ENCODE data around the gene CCNH. TPM values are rescaled to one million over a fixed set of nuclear protein-coding genes. Genes with fewer than 3 reads are reported as not detected.

CCNH gene
- polyA plus RNA-seq, 6 donors from 2014 or later, result 46.4 to 71.3 (median 53.6) TPM

- Mint-ChIP-seq H3K27ac (no peak overlapping the region), H3K27me3 (peaks cover 9 to 40% (median 21%) of the 10 kb centered on the region in 3 donors), H3K4me3 (no peak overlapping the region), H3K36me3 (no peaks in the 10 kb centered on the region), H3K9me3 (peaks cover 0 to 3% (median 0%) of the 10 kb centered on the region in 7 donors), H3K4me1 (peaks cover 0 to 7% (median 0%) of the 10 kb centered on the region in 3 donors)
- no peak for DNase-seq
- ATAC-seq (ENCODE audit: low read depth in 2 of 2), result no peak
Observed at GRCh38 chr5:87421307-87421706, 8.6 kb upstream of the CCNH start.

DNA sequence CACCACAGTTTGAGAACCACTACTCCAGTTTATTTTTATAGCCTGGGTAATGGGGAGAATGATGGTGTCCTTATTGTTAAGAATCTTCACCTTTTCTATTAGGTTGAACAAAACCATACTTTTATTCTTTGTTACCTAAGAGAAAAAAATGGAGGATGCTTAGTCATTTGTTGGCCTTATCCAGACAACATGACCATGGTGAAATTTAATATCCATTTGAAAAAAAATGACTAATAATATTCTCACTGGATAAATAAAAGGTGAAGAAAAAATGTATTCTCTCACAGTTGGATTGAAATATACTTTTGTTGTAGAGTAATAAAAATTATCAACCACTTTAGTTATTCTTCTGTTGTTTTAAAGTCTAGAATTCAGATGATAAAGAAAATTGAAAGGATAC, 5.8 kb upstream of the CCNH start:
- peaks cover 0 to 3% (median 0%) of the 10 kb centered on the region in 7 donors for H3K9me3 Mint-ChIP-seq
- no peak for ATAC-seq (ENCODE audit: low read depth in 2 of 2)

GRCh38 chr5:87413343-87413645, 564 bp upstream of the CCNH start:
- Mint-ChIP-seq H3K36me3 (peaks cover 0 to 1% of the 10 kb centered on the region in 2 donors), H3K4me1 (peaks cover 20 to 36% (median 25%) of the 10 kb centered on the region in 3 donors), H3K27ac (peak overlapping the region; percentile 93 to 99 (median 98)), H3K27me3 (peaks cover 0 to 22% (median 0%) of the 10 kb centered on the region in 3 donors), H3K9me3 (no peaks in the 10 kb centered on the region), H3K4me3 (peak overlapping the region; percentile 87 to 100 (median 94))
- DNase-seq (no peak), ATAC-seq (ENCODE audit: low read depth in 2 of 2) (no peak)

More for the DNA sequence above, 5.8 kb upstream of the CCNH start:
- Mint-ChIP-seq H3K4me3 (no peak overlapping the region), H3K27me3 (peaks cover 9 to 36% (median 10%) of the 10 kb centered on the region in 3 donors), H3K4me1 (peaks cover 0 to 3% (median 0%) of the 10 kb centered on the region in 3 donors), H3K27ac (no peak overlapping the region), H3K36me3 (no peaks in the 10 kb centered on the region)
- DNase-seq, result no peak

GRCh38 chr5:87411973-87412629, 629 bp downstream of the CCNH start:
- Mint-ChIP-seq H3K4me3 (peak overlapping the region; percentile 87 to 100 (median 94)), H3K27ac (peak overlapping the region; percentile 93 to 99 (median 98)), H3K27me3 (peaks cover 0 to 13% (median 0%) of the 10 kb centered on the region in 3 donors), H3K4me1 (peaks cover 24 to 45% (median 25%) of the 10 kb centered on the region in 3 donors), H3K36me3 (peaks cover 3 to 12% of the 10 kb centered on the region in 2 donors), H3K9me3 (no peaks in the 10 kb centered on the region)
- ATAC-seq (ENCODE audit: low read depth in 2 of 2) (peak; percentile 32 to 37), DNase-seq (peak; percentile 39)

GRCh38 chr5:87411586-87411972, 1.2 kb downstream of the CCNH start:
- DNase-seq, result no peak
- Mint-ChIP-seq H3K9me3 (no peaks in the 10 kb centered on the region), H3K27ac (peak overlapping the region; percentile 93 to 99 (median 98)), H3K27me3 (peaks cover 0 to 8% (median 0%) of the 10 kb centered on the region in 3 donors), H3K4me3 (peak overlapping the region; percentile 87 to 100 (median 94)), H3K36me3 (peaks cover 9 to 17% of the 10 kb centered on the region in 2 donors), H3K4me1 (peaks cover 25 to 50% (median 29%) of the 10 kb centered on the region in 3 donors)
- no peak for ATAC-seq (ENCODE audit: low read depth in 2 of 2)

GRCh38 chr5:87410931-87411330, 1.8 kb downstream of the CCNH start:
- H3K36me3 Mint-ChIP-seq, result peaks cover 14 to 17% of the 10 kb centered on the region in 2 donors
- peak overlapping the region; percentile 54 to 98 (median 92) for H3K27ac Mint-ChIP-seq
- H3K4me1 Mint-ChIP-seq, result peaks cover 25 to 55% (median 36%) of the 10 kb centered on the region in 3 donors
- no peaks in the 10 kb centered on the region for H3K9me3 Mint-ChIP-seq
- DNase-seq (no peak), ATAC-seq (ENCODE audit: low read depth in 2 of 2) (no peak)
- peak overlapping the region; percentile 3 to 83 (median 66) for H3K4me3 Mint-ChIP-seq
- peaks cover 0 to 5% (median 0%) of the 10 kb centered on the region in 3 donors for H3K27me3 Mint-ChIP-seq

DNA sequence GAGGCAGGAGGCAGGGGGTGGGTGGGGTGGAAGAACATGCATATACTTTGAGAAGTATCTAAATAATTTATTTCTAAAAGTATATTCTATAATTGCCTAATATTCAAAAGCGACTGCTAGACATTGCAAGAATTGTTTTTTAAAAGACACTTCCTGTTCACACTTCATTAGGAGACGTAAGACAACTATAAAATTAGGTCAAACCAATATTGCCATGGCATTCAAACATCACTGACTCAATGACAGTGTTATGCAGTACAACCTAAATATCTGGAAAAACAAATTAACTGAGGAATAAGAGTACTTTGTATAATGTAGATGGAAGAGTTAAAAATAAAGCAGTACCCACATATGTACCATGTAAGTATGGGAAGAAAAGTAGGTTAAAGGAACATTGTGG, 4.5 kb downstream of the CCNH start:
- DNase-seq (no peak), ATAC-seq (ENCODE audit: low read depth in 2 of 2) (no peak)
- Mint-ChIP-seq H3K27me3 (no peaks in the 10 kb centered on the region), H3K9me3 (no peaks in the 10 kb centered on the region), H3K4me3 (peak overlapping the region in 1 of 8 donors; percentile 28), H3K36me3 (peaks cover 14 to 17% of the 10 kb centered on the region in 2 donors), H3K27ac (peak overlapping the region in 5 of 6 donors; percentile 9 to 71 (median 21)), H3K4me1 (peaks cover 23 to 62% (median 34%) of the 10 kb centered on the region in 3 donors)

- peak overlapping the region; percentile 2 to 90 (median 58) for H3K27ac Mint-ChIP-seq
- H3K9me3 Mint-ChIP-seq, result no peaks in the 10 kb centered on the region
- peaks cover 22 to 23% of the 10 kb centered on the region in 2 donors for H3K36me3 Mint-ChIP-seq
- ATAC-seq (ENCODE audit: low read depth in 2 of 2), result no peak
- no peak overlapping the region for H3K4me3 Mint-ChIP-seq
- H3K27me3 Mint-ChIP-seq, result no peaks in the 10 kb centered on the region
- DNase-seq, result no peak
- peaks cover 2 to 44% (median 25%) of the 10 kb centered on the region in 3 donors for H3K4me1 Mint-ChIP-seq
Observed at GRCh38 chr5:87405472-87406155, 7.1 kb downstream of the CCNH start.

DNA sequence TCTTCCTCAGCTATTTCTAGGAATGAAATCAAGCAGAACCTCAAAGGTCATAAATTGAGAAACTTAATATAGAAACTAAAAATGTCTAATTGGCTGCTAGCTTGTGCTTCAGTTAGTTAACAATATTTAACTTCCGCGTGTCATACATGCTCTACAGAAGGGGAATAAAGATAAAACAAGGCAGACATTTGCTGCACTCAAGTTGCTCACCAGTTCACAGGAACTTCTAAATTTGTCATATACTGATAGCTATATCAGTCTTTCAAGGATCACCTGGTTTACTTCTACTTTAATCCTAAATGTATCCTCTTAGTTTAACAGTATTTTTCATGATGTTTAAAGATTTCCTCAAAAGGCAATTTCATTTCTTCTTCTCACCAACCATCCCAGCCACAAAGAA, 8.4 kb downstream of the CCNH start:
- Mint-ChIP-seq H3K27ac (peak overlapping the region in 3 of 6 donors; percentile 8 to 66 (median 57)), H3K27me3 (no peaks in the 10 kb centered on the region), H3K4me1 (peaks cover 8 to 44% (median 25%) of the 10 kb centered on the region in 3 donors), H3K4me3 (no peak overlapping the region), H3K36me3 (peaks cover 22 to 23% of the 10 kb centered on the region in 2 donors), H3K9me3 (no peaks in the 10 kb centered on the region)
- ATAC-seq (ENCODE audit: low read depth in 2 of 2) (no peak), DNase-seq (no peak)

- peaks cover 8 to 40% (median 25%) of the 10 kb centered on the region in 3 donors for H3K4me1 Mint-ChIP-seq
- peaks cover 22 to 23% of the 10 kb centered on the region in 2 donors for H3K36me3 Mint-ChIP-seq
- ATAC-seq (ENCODE audit: low read depth in 2 of 2) (no peak), DNase-seq (no peak)
- no peaks in the 10 kb centered on the region for H3K9me3 Mint-ChIP-seq
- H3K27ac Mint-ChIP-seq, result no peak overlapping the region
- no peak overlapping the region for H3K4me3 Mint-ChIP-seq
- H3K27me3 Mint-ChIP-seq, result no peaks in the 10 kb centered on the region
Observed at GRCh38 chr5:87403899-87404298, 8.8 kb downstream of the CCNH start.

- H3K27me3 Mint-ChIP-seq, result no peaks in the 10 kb centered on the region
- H3K36me3 Mint-ChIP-seq, result peaks cover 22 to 23% of the 10 kb centered on the region in 2 donors
- peaks cover 8 to 40% (median 25%) of the 10 kb centered on the region in 3 donors for H3K4me1 Mint-ChIP-seq
- H3K27ac Mint-ChIP-seq, result peak overlapping the region in 1 of 6 donors; percentile 4
- H3K4me3 Mint-ChIP-seq, result no peak overlapping the region
- DNase-seq (no peak), ATAC-seq (ENCODE audit: low read depth in 2 of 2) (no peak)
- no peaks in the 10 kb centered on the region for H3K9me3 Mint-ChIP-seq
Observed at GRCh38 chr5:87403409-87403808, 9.3 kb downstream of the CCNH start.

DNA sequence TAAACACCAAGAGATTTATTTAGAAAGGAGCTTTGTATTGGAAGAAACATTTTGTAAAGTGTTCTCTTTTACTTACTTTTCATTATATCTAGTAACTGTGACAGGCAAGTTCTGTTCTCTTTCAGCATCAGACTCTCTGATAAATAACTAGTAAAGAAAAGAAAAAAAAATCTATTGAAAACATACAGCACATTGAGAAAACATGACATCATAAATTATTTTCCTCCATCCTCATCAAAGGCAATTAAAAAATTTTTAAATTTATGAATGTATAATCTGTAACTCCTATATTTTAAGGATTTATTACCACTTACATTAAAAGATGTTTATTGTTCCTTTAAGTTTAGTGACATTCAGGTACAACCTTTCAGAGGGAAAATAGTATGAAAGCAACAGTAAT, 11.1 kb downstream of the CCNH start:
- Mint-ChIP-seq H3K36me3 (peaks cover 6 to 14% of the 10 kb centered on the region in 2 donors), H3K27ac (peak overlapping the region in 3 of 6 donors; percentile 20 to 70 (median 60)), H3K4me1 (peaks cover 8 to 25% (median 15%) of the 10 kb centered on the region in 3 donors), H3K4me3 (no peak overlapping the region), H3K9me3 (no peaks in the 10 kb centered on the region), H3K27me3 (no peaks in the 10 kb centered on the region)
- ATAC-seq (ENCODE audit: low read depth in 2 of 2), result no peak
- DNase-seq, result no peak

GRCh38 chr5:87400305-87400899, 12.3 kb downstream of the CCNH start:
- H3K36me3 Mint-ChIP-seq, result peaks cover 5 to 8% of the 10 kb centered on the region in 2 donors
- ATAC-seq (ENCODE audit: low read depth in 2 of 2) (peak; percentile 85 to 86), DNase-seq (peak; percentile 42)
- H3K27me3 Mint-ChIP-seq, result no peaks in the 10 kb centered on the region
- peaks cover 4 to 14% (median 11%) of the 10 kb centered on the region in 3 donors for H3K4me1 Mint-ChIP-seq
- H3K9me3 Mint-ChIP-seq, result no peaks in the 10 kb centered on the region
- peak overlapping the region in 2 of 6 donors; percentile 20 to 70 for H3K27ac Mint-ChIP-seq
- no peak overlapping the region for H3K4me3 Mint-ChIP-seq
